Renal cortex interstitium (tissue), 11 donors: ENCODE measurements around the gene CRYGS. TPM values are rescaled to one million over a fixed set of nuclear protein-coding genes. Genes with fewer than 3 reads are reported as not detected.
"Not testable (repeated sequence)": the region's sequence is repeated elsewhere in the genome, so short reads cannot be mapped to it uniquely, and the experiment has no call there.

Experiments used
- DNase-seq, 11 donors: peaks; one replicate each; pipeline ENCODE4 v3.0.0-alpha.2; 2013; ENCODE audit warnings: low read depth in 9 of 11, low spot score in 4 of 11; ENCODE audit errors: extremely low read depth in 1 of 11
- polyA plus RNA-seq, 3 donors: library from polyadenylated mRNA; unstranded; fragments of 120-200 nt; gene quantifications; one replicate each; pipeline ENCODE4 v1.2.1, GENCODE V29; 2013; ENCODE audit not compliant: insufficient read length in 3 of 3

Gene CRYGS
- polyA plus RNA-seq, 3 donors, result 4.9 to 11.2 (median 5.2) TPM

- DNase-seq, result not testable (repeated sequence)
Measured at GRCh38 chr3:186569361-186569760, 25.2 kb upstream of the CRYGS start.

- peak; percentile 85 to 92 (median 88) for DNase-seq
Measured at GRCh38 chr3:186567072-186567921, 23.1 kb upstream of the CRYGS start, which contains the start of gene TBCCD1. Gene TBCCD1 (minus strand): TSS chr3:186567339. CDS start chr3:186564329, 3,010 bp downstream.

GRCh38 chr3:186566772-186567071 lies 22.5 kb upstream of the CRYGS start:
- DNase-seq, result peak in 2 of 11 donors; percentile 2 to 24

DNA sequence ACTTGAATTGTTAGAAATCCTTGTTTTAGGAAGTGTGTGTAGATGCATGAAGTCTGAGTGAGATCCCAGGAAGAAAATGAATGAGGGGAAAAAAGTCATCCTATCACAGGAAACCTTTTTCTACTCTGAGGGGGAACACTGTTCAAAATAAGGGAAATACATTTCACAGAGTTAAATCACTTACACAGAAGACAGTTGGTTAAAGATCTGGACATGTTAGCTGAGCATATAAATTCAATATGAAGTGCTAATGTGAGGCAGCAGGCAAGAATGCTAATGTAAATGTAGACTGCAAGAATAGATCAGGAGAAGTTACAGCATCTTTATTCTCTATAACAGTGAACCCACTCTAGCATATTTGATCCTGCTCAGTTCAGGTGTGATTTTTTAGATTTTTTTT lies 20.4 kb upstream of the CRYGS start:
- no peak for DNase-seq

DNA sequence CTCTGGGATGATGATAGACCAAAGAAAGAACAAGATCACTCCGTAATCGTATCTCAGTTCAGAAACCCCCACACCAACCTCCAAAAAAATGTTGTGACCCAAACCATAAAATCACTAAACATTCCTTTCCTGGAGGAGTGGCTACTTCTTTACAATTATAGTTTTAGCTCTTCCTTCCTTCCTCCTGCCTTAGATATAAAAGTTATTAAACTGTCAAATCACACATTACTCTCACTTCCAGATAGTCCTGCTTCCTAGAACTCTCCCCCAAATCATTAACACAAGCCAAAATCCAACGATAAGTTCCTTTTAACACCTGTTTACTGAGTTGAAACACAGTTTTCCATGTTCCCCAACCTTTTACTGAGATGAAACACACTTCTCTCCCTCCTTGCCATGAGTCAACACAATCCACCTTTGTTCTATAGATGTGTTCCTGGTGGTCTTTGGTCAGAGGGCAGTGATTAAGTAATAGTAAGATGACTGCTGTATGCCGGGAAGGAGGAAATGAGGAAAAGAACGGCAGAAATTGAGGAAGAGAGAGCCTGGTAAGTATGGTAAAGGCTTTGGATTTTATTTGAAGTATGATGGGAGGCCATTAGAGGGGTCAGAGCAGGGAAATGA lies 8.3 kb upstream of the CRYGS start:
- DNase-seq, result no peak

DNA sequence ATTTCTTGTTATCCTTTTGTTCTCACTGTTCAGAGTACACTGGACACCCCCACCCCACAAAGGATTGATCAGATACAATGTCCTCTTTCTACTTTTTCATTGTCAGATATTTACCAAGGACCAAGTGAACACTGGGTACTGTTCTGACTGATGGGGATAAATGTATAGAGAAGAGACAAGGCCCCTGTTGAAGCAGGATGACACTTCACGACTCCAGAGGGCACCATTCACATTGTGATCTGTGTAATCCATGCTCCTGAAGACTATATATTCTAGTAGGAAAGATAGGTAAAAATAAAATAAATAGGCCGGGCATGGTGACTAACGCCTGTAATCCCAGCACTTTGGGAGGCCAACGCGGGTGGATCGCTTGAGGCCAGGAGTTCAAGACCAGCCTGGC lies 7.2 kb upstream of the CRYGS start:
- DNase-seq, result no peak

- DNase-seq, result no peak
Measured at GRCh38 chr3:186549497-186549896, 5.3 kb upstream of the CRYGS start.

DNA sequence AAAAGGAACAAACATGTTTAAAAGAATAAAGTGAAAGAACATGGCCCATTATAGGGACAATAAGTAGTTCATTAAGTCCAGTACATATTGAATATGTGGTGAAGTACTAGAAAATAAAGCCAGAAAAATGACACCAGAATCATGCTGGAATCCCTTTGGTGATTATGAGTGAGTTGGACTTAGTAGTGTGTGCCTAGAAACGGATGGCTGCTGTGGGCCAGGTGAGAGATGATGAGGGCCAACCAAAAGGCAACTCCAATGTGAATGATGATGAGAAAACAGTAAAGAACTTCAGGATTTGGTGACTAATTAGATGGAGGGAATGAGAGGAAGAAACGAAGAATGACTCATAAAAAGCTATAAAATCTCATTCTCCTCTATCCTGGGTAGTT lies 3.3 kb downstream of the CRYGS start:
- DNase-seq, result no peak

- peak; percentile 48 to 77 (median 62) for DNase-seq
Measured at GRCh38 chr3:186540221-186540834, 3.9 kb downstream of the CRYGS start.

DNA sequence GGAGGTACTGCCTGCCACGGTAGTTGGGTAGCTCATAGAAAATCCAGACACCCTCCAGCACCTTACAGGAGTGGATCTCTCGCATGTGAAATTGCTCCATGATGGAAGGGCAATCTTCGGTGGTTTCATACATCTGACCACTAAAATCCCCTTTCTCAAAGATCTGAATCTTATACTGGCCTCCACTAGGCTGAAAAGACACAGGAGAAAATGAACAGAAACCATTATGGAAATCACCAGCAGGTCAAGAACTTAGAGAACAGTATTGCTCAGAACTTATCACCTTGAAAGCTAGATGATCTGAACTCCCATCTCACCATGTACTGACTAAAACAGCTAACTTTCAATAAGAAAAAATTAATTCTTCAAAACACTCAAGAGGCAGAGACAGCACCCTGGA lies 5.4 kb downstream of the CRYGS start:
- no peak for DNase-seq

DNA sequence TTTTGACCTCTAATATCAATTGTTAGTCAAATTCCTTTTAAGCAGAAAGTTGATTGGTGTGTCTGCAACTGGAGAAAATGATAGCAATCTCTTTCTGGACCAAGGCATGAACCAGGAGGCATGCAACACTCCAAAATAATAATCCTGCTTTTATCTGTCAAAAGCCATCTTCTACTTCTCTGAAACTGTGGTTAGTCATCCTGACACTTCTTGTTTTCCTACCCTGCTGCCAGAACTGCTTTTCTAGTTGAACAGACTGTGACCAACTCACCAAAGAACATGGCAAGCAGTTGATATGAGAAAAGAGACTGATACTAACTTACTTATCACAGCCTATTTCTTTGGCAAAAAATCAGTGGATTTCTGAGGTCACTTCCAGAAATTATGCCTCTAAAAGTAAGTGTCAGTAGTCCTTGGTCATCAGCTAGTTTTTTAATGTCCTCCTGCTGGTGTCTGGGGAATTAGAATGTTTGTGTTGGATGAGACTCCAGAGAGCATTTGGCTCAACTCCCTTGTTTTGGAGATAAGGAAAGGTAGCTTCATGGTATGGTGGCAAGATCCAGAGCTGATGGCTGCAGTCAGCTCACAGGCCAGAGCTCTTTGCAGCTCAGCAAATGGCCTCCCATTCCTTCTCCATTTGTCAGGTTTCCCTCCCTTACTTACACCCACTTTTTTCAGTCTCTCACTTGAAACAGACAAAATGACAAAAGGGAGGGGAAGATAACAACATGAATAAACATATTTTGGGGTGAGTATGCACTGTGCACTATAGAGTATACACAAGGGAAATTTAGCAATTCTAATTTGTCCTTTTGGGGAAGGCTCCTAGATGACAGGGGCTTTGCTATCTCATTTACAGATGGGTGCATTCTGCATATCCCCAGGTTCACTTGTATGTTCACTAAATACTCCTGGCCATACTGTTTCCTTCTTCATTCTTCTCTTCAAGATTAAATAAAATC lies 7.0 kb downstream of the CRYGS start:
- no peak for DNase-seq

GRCh38 chr3:186534113-186534669 lies 10.0 kb downstream of the CRYGS start:
- DNase-seq, result no peak

DNA sequence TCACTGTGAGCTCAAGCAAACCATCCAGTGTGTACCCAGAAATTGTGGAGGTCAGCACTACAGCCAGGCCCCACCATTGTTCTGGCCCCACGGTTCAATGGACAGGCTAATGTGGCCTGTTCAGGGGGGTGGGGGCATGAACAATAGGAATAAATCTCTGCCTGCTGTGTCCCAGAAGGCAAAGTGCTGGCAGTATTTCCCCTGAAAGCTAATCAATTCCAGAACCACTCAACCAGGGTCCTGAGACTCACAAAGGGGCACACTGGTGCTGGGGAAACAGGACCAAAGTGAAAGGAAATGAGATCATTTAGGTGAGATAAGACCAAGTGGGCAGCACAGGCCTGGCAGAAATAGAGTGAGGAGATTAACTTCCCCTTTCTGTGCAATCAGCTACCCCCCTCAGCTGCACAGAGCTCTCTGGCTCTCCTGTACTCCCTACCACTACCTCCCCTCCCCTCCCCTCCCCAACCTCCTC lies 11.5 kb downstream of the CRYGS start:
- DNase-seq, result peak in 2 of 11 donors; percentile 9 to 15

DNA sequence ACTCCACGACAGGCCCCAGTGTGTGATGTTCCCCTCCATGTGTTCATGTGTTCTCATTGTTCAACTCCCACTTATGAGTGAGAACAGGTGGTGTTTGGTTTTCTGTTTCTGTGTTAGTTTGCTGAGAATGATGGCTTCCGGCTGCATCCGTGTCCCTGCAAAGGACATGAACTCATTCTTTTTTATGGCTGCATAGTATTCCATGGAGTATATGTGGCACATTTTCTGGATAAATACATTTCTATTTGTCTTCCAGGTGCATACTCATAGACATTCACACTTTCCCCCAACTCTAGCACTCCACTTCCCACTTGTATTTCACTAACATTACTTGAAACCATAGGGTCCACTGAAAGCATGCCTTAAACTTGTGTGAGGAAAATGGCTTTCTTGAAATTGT lies 12.5 kb downstream of the CRYGS start:
- DNase-seq, result not testable (repeated sequence)

DNA sequence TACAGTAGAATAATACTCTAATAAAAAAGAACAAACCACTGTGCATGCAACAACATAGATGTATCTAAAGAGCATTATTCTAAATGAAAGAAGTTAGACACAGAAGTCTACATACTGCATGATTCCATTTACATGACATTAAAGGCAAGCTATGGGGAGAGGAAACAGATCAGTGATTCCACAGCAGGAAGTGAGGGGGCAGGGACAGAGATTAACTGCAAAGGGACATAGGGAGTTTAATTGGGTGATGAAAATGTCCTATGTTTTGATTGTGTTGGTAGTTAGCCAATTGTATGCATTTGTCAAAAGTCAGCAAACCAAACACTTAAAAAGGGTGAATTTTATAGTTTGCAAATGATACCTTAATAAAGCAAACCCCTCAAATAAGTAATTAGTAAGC lies 13.8 kb downstream of the CRYGS start:
- peak in 2 of 11 donors; percentile 13 to 31 for DNase-seq

GRCh38 chr3:186529201-186529999 lies 14.8 kb downstream of the CRYGS start:
- DNase-seq, result no peak

- DNase-seq, result peak in 4 of 11 donors; percentile 12 to 55 (median 37)
Measured at GRCh38 chr3:186526256-186526606, 17.9 kb downstream of the CRYGS start.
